ENCODE data around the gene IPO7.

GRCh38 chr11:9438611-9439010, 54.2 kb downstream of the IPO7 start:
- no peak for TF ChIP-seq CTCF (IDR thresholded peaks at IDR 0.05; ENCODE audit: low read depth, low read length, missing input control)
- TF ChIP-seq SP1 (IDR thresholded peaks at IDR 0.05), result no peak
- TF ChIP-seq FOXA1 (IDR thresholded peaks at IDR 0.05), result no peak
- no peak for TF ChIP-seq MAX (IDR thresholded peaks at IDR 0.05)
- TF ChIP-seq RAD21 (IDR thresholded peaks at IDR 0.05), result no peak
- no peak for TF ChIP-seq ATF3 (IDR thresholded peaks at IDR 0.05)
- TF ChIP-seq TAF1 (conservative IDR thresholded peaks at IDR 0.05), result no peak
- no peak for TF ChIP-seq EGR1 (IDR thresholded peaks at IDR 0.05; ENCODE audit: low read depth in 2 of 2)
- TF ChIP-seq ZBTB33 (IDR thresholded peaks at IDR 0.05), result no peak
- TF ChIP-seq REST (IDR thresholded peaks at IDR 0.05), result no peak
- no peak for TF ChIP-seq YY1 (IDR thresholded peaks at IDR 0.05)
- TF ChIP-seq HNF4G (IDR thresholded peaks at IDR 0.05), result no peak
- TF ChIP-seq JUND (IDR thresholded peaks at IDR 0.05), result no peak
- TF ChIP-seq HNF4A (conservative IDR thresholded peaks at IDR 0.05), result no peak
